Activated CD4-positive, alpha-beta T cell treated with anti-CD3 and anti-CD28 coated beads, Interleukin-2, amount 10 ng/mL, durations not matched to agents 7 days and 5 days (primary cell): Measurements from ENCODE around the gene HADHB. TPM values are rescaled to one million over a fixed set of nuclear protein-coding genes. Genes with fewer than 3 reads are reported as not detected.

ENCODE experiments used
- CTCF ChIA-PET: fragments of 350-600 bp; sonication (Branson Sonifier 250); formaldehyde crosslinking; loops from one replicate; lab custom pipeline; 2021; ENCODE audit warnings: antibody characterized with exemption; lab: Charles Lee
- POLR2A ChIA-PET: fragments of 350-600 bp; sonication (Branson Sonifier 250); formaldehyde crosslinking; loops from one replicate; lab custom pipeline; 2021; ENCODE audit warnings: antibody characterized with exemption; lab: Charles Lee
- DNase-seq: peaks from one replicate; pipeline ENCODE4 v3.0.0-alpha.2; 2020
- H3K27ac Mint-ChIP-seq: one replicate; pipeline ENCODE4 v1.8.0; 2021; ENCODE audit warnings: mild to moderate bottlenecking, moderate library complexity, mixed read lengths
- H3K27me3 Mint-ChIP-seq: one replicate; pipeline ENCODE4 v1.8.0; 2021; ENCODE audit warnings: mixed read lengths
- H3K36me3 Mint-ChIP-seq: one replicate; pipeline ENCODE4 v1.8.0; 2021; ENCODE audit warnings: low read depth, mixed read lengths
- H3K4me1 Mint-ChIP-seq: one replicate; pipeline ENCODE4 v1.8.0; 2021; ENCODE audit warnings: mixed read lengths
- H3K4me3 Mint-ChIP-seq: one replicate; pipeline ENCODE4 v1.8.0; 2021; ENCODE audit warnings: mild to moderate bottlenecking, moderate library complexity, mixed read lengths
- H3K9me3 Mint-ChIP-seq: one replicate; pipeline ENCODE4 v1.8.0; 2021; ENCODE audit warnings: mixed read lengths
- total RNA-seq, 2 experiments: library from RNA; stranded (reverse); gene quantifications; one replicate each; pipeline ENCODE4 v1.2.3, GENCODE V29; 2021

The HADHB gene
- total RNA-seq, 2 experiments from 2014 or later, result 65.2 to 72.7 TPM

- H3K4me3 Mint-ChIP-seq, result no peak overlapping the region
- H3K27me3 Mint-ChIP-seq, result no peaks in the 10 kb centered on the region
- H3K9me3 Mint-ChIP-seq, result no peaks in the 10 kb centered on the region
- POLR2A ChIA-PET, result no interaction called here
- H3K4me1 Mint-ChIP-seq, result no peaks in the 10 kb centered on the region
- DNase-seq, result no peak
- no peak overlapping the region for H3K27ac Mint-ChIP-seq
- CTCF ChIA-PET, result no interaction called here
- H3K36me3 Mint-ChIP-seq, result peaks cover 42% of the 10 kb centered on the region
Measured at GRCh38 chr2:26281226-26281625, 36.5 kb downstream of the HADHB start.

DNA sequence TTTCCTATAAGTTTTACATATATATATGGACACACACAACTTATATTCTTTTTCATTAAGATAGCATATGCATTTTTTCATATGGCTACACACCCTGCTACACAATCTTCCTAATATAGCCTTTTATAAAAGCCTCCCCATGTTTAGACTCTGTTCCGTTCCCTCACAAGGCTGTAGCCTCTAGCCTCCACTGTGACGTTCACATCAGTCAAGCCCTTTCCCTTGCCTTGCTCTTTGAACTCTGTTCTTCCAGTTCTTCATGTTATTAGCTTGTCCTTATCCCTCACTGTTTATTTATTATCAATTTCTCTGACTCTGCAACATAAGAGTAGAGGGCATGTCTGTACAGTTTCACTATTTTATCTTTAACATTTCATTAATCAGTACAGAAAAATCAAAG is 38.9 kb downstream of the HADHB start:
- Mint-ChIP-seq H3K36me3 (peaks cover 38% of the 10 kb centered on the region), H3K27me3 (no peaks in the 10 kb centered on the region), H3K4me1 (no peaks in the 10 kb centered on the region), H3K4me3 (no peak overlapping the region), H3K9me3 (no peaks in the 10 kb centered on the region), H3K27ac (no peak overlapping the region)
- ChIA-PET POLR2A (no interaction called here), CTCF (no interaction called here)
- no peak for DNase-seq

GRCh38 chr2:26284132-26284531 is 39.4 kb downstream of the HADHB start:
- ChIA-PET CTCF (interaction anchor here (0.7 kb wide), 1 partner anchor 110 kb away, joined by 3 read pairs; no protein-coding TSS in a partner anchor), POLR2A (no interaction called here)
- Mint-ChIP-seq H3K27me3 (no peaks in the 10 kb centered on the region), H3K36me3 (peaks cover 33% of the 10 kb centered on the region), H3K9me3 (no peaks in the 10 kb centered on the region), H3K4me3 (no peak overlapping the region), H3K4me1 (no peaks in the 10 kb centered on the region), H3K27ac (no peak overlapping the region)
- no peak for DNase-seq

DNA sequence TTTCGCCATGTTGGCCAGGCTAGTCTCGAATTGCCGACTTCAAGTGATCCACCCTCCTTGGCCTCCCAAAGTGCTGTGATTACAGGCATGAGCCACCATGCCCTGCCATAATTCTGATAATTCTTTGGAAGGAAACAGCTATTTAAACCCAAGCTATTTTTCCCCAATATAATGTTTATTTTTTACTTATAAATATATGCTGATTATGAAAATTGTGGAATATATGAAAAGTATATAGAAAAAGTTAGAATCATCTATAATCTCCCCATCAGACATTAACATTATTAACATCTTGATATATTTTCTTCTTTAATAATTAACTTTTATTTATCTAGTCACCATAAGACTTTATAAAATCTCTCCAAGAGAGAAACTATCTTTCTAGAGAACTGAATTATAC is 41.2 kb downstream of the HADHB start:
- no peak overlapping the region for H3K4me3 Mint-ChIP-seq
- H3K27ac Mint-ChIP-seq, result no peak overlapping the region
- no peaks in the 10 kb centered on the region for H3K4me1 Mint-ChIP-seq
- ChIA-PET POLR2A (no interaction called here), CTCF (interaction anchor here (1.0 kb wide), 1 partner anchor 11 kb away, joined by 3 read pairs; no protein-coding TSS in a partner anchor)
- H3K36me3 Mint-ChIP-seq, result peaks cover 25% of the 10 kb centered on the region
- H3K27me3 Mint-ChIP-seq, result no peaks in the 10 kb centered on the region
- no peak for DNase-seq
- H3K9me3 Mint-ChIP-seq, result no peaks in the 10 kb centered on the region

DNA sequence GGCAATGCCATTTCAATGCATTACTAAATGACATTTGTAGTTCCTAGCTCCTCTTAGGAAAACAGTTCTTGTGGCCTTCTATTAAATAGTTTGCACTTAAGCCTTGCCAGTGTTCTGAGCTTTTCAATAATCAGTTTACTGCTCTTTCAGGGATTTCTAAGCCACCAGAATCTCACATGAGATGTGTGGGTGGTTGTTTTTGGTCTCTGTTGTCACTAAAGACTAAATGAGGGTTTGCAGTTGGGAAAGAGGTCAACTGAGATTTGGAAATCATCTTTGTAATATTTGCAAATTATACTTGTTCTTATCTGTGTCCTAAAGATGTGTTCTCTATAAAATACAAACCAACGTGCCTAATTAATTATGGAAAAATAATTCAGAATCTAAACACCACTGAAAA is 45.3 kb downstream of the HADHB start:
- ChIA-PET CTCF (interaction anchor here (1.2 kb wide), 1 partner anchor 90 kb away, joined by 3 read pairs; no protein-coding TSS in a partner anchor), POLR2A (no interaction called here)
- Mint-ChIP-seq H3K9me3 (no peaks in the 10 kb centered on the region), H3K4me3 (no peak overlapping the region), H3K36me3 (peaks cover 7% of the 10 kb centered on the region), H3K27ac (no peak overlapping the region), H3K27me3 (no peaks in the 10 kb centered on the region), H3K4me1 (no peaks in the 10 kb centered on the region)
- no peak for DNase-seq

- no peaks in the 10 kb centered on the region for H3K9me3 Mint-ChIP-seq
- no peak for DNase-seq
- H3K27me3 Mint-ChIP-seq, result peaks cover 4% of the 10 kb centered on the region
- no peak overlapping the region for H3K4me3 Mint-ChIP-seq
- H3K36me3 Mint-ChIP-seq, result no peaks in the 10 kb centered on the region
- no peak overlapping the region for H3K27ac Mint-ChIP-seq
- CTCF ChIA-PET, result no interaction called here
- POLR2A ChIA-PET, result no interaction called here
- no peaks in the 10 kb centered on the region for H3K4me1 Mint-ChIP-seq
Measured at GRCh38 chr2:26292646-26293045, 47.9 kb downstream of the HADHB start.

- Mint-ChIP-seq H3K27me3 (peaks cover 5% of the 10 kb centered on the region), H3K4me1 (no peaks in the 10 kb centered on the region), H3K36me3 (no peaks in the 10 kb centered on the region), H3K4me3 (no peak overlapping the region), H3K9me3 (no peaks in the 10 kb centered on the region), H3K27ac (no peak overlapping the region)
- DNase-seq, result no peak
- CTCF ChIA-PET, result interaction anchor here (0.5 kb wide), 1 partner anchor 302 kb away, joined by 3 read pairs; no protein-coding TSS in a partner anchor
- POLR2A ChIA-PET, result no interaction called here
Measured at GRCh38 chr2:26295511-26295910, 50.8 kb downstream of the HADHB start.

DNA sequence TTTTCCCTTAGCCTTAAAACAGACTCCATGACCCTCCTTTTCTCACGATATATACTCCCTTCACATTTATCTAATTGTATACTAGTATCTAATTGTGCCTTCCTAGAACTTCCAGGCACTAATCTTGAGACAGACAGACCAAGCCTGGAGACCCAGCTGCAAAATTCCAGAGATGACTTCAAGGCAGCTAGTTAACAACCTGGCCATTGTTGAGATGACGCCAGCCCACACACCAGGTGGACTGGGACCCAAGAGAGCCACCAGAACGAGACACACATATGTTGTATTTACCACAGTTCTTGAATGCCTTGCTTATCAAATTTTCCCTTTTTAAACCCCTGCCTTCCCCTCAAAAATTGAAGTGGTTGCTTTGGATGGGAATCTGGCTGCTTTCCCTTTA is 52.3 kb downstream of the HADHB start:
- POLR2A ChIA-PET, result no interaction called here
- DNase-seq, result no peak
- H3K9me3 Mint-ChIP-seq, result no peaks in the 10 kb centered on the region
- H3K27me3 Mint-ChIP-seq, result peaks cover 5% of the 10 kb centered on the region
- no peak overlapping the region for H3K4me3 Mint-ChIP-seq
- no peak overlapping the region for H3K27ac Mint-ChIP-seq
- H3K4me1 Mint-ChIP-seq, result no peaks in the 10 kb centered on the region
- CTCF ChIA-PET, result interaction anchor here (1.0 to 1.6 kb wide), 2 partner anchors 19 to 55 kb away, joined by 3 to 4 read pairs; no protein-coding TSS in a partner anchor
- H3K36me3 Mint-ChIP-seq, result no peaks in the 10 kb centered on the region

DNA sequence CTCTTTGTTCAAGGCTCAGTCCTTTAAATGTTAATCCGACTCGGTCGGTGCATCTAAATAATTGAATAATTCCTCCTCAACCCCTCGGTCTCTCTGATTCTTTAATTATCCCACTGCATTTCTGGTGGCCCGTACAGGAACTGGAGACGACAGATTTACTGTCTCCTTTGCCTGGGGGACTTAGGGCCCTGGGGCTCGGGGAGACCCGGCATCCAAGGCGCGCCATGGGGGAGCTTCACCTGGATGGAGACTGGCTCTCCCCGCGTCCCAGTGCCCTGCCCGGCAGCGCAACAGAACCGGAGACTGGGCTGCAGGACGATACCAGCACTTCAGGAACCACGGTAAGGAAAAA is 53.5 kb downstream of the HADHB start:
- Mint-ChIP-seq H3K27me3 (peaks cover 5% of the 10 kb centered on the region), H3K27ac (no peak overlapping the region), H3K9me3 (no peaks in the 10 kb centered on the region), H3K4me3 (no peak overlapping the region), H3K4me1 (no peaks in the 10 kb centered on the region), H3K36me3 (no peaks in the 10 kb centered on the region)
- no peak for DNase-seq
- ChIA-PET POLR2A (no interaction called here), CTCF (interaction anchor here (0.7 to 1.6 kb wide), 2 partner anchors 18 to 456 kb away, joined by 4 read pairs; no protein-coding TSS in a partner anchor)

- POLR2A ChIA-PET, result no interaction called here
- H3K9me3 Mint-ChIP-seq, result no peaks in the 10 kb centered on the region
- peak; percentile 37 for DNase-seq
- no peak overlapping the region for H3K4me3 Mint-ChIP-seq
- H3K27ac Mint-ChIP-seq, result no peak overlapping the region
- peaks cover 5% of the 10 kb centered on the region for H3K27me3 Mint-ChIP-seq
- H3K4me1 Mint-ChIP-seq, result no peaks in the 10 kb centered on the region
- no peaks in the 10 kb centered on the region for H3K36me3 Mint-ChIP-seq
- CTCF ChIA-PET, result interaction anchor here (1.3 to 1.7 kb wide), 3 partner anchors 11 to 19 kb away, joined by 3 to 4 read pairs (median 3); no protein-coding TSS in a partner anchor
Measured at GRCh38 chr2:26298638-26299393, 54.1 kb downstream of the HADHB start.

DNA sequence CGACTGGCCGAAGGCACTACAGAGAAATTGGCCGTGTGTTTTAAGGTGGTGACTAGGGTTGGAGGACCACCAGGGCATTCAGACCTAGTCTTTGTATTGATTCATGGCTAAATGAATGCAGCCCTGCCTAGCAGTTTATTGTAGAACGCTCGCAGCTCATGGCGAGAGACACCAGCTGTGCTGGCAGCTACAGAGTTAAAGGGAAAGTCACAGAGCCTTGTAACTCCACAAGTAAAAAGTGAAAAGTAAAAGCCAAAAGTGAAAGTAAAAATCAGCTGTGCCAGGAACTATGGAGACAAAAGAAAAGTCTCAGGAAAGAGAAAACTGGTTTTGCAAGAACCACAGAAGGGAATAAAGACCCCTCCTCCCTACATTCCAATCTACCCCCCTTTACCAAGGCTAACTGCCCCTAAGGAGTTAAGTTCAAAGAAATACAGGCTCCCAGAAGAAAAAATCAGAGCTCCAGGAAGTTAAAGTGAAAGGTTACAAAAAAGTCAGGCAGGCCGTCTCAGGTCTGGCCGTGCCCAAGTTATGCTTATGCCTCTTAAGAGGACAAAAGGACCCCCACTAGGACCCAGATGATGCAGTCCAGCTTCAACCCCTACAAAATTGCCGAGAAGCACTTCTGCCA is 54.8 kb downstream of the HADHB start:
- POLR2A ChIA-PET, result interaction anchor here (0.5 kb wide), 1 partner anchor 682 kb away, joined by 3 read pairs; no protein-coding TSS in a partner anchor
- no peaks in the 10 kb centered on the region for H3K36me3 Mint-ChIP-seq
- no peak overlapping the region for H3K4me3 Mint-ChIP-seq
- CTCF ChIA-PET, result interaction anchor here (1.3 to 1.7 kb wide), 2 partner anchors 10 to 19 kb away, joined by 3 read pairs; no protein-coding TSS in a partner anchor
- H3K27ac Mint-ChIP-seq, result no peak overlapping the region
- peak; percentile 30 for DNase-seq
- no peaks in the 10 kb centered on the region for H3K9me3 Mint-ChIP-seq
- H3K27me3 Mint-ChIP-seq, result peaks cover 5% of the 10 kb centered on the region
- H3K4me1 Mint-ChIP-seq, result no peaks in the 10 kb centered on the region

- Mint-ChIP-seq H3K36me3 (no peaks in the 10 kb centered on the region), H3K9me3 (no peaks in the 10 kb centered on the region), H3K4me1 (no peaks in the 10 kb centered on the region), H3K27me3 (peaks cover 5% of the 10 kb centered on the region), H3K4me3 (no peak overlapping the region), H3K27ac (no peak overlapping the region)
- ChIA-PET CTCF (interaction anchor here (1.3 to 1.7 kb wide), 2 partner anchors 10 to 18 kb away, joined by 3 read pairs; no protein-coding TSS in a partner anchor), POLR2A (interaction anchor here (0.5 kb wide), 1 partner anchor 682 kb away, joined by 3 read pairs; no protein-coding TSS in a partner anchor)
- DNase-seq, result no peak
Measured at GRCh38 chr2:26300234-26300925, 55.6 kb downstream of the HADHB start.
